Endometrium (tissue), 2 donors: ENCODE measurements around the gene MB.
"Not testable (repeated sequence)": the region's sequence is repeated elsewhere in the genome, so short reads cannot be mapped to it uniquely, and the experiment has no call there.

Experiments
- FAIRE-seq: peaks from 2 replicates; lab custom pipeline; 2012; peaks lifted over from hg19 to GRCh38; lab: Jason Lieb, UNC
- donor health status: control.
- donor health status: control.

The MB gene

GRCh38 chr22:35617137-35617755 is at the start of gene MB:
TSS of gene MB (minus strand) at chr22:35617329. CDS start at chr22:35617257, 72 bp downstream.
- no peak for FAIRE-seq

DNA sequence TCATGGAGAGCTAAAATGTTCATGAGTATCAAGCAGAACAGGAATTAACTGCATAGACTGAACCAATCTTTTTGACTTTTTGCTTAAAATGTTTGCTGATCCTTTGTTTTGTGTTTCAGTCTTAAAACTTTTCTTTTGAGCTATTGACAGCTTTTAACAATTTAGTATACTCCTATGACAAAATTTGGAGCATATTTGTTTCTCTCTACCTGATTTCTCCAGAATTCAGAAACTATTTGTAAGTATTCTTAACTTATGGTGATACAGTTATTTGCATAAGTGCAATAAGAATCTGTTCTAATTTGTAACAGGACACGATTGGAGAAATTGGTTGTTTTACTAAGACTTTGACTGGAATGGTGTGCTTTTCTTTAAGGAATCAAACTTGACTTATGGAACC is 49.6 kb upstream of the MB start:
- FAIRE-seq, result not testable (repeated sequence)

- FAIRE-seq, result no peak
Measured at GRCh38 chr22:35664955-35665587, 47.9 kb upstream of the MB start.

DNA sequence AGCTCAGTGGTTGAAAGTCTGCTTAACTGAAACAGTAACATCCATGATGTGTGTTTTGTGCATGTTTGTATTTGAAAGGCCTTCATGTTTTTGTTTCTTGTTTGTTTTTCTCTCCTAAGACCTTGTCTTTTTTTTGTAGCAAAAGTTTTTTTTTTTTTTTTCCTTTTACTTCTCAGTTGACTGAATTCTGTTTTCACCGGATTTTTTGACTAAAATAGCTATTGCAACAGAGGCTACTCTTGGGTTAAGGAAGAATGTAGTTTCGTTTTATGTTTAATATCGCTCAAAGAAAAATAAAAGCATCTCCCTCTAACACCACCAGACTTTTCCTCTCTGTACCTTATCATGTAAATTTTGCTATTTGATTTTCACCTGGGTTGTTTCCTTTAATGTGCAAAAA is 46.2 kb upstream of the MB start:
- FAIRE-seq, result peak; percentile 74

GRCh38 chr22:35662914-35663313 is 45.8 kb upstream of the MB start:
- no peak for FAIRE-seq

DNA sequence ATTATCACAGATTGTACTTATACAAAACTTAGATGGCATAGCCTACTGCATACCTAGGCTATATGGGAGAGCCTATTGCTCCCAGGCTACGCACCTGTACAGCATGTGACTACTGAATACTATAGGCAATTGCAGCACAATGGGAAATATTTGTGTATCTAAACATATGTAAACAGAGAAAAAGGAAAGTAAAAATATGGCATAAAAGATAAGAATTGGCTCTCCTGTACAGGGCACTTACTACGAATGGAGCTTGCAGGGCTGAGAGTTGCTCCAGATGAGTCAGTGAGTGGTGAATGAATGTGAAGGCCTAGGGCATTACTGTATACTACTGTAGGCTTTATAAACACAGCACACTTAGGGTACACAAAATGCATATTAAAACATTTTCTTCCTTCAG is 44.3 kb upstream of the MB start:
- no peak for FAIRE-seq

DNA sequence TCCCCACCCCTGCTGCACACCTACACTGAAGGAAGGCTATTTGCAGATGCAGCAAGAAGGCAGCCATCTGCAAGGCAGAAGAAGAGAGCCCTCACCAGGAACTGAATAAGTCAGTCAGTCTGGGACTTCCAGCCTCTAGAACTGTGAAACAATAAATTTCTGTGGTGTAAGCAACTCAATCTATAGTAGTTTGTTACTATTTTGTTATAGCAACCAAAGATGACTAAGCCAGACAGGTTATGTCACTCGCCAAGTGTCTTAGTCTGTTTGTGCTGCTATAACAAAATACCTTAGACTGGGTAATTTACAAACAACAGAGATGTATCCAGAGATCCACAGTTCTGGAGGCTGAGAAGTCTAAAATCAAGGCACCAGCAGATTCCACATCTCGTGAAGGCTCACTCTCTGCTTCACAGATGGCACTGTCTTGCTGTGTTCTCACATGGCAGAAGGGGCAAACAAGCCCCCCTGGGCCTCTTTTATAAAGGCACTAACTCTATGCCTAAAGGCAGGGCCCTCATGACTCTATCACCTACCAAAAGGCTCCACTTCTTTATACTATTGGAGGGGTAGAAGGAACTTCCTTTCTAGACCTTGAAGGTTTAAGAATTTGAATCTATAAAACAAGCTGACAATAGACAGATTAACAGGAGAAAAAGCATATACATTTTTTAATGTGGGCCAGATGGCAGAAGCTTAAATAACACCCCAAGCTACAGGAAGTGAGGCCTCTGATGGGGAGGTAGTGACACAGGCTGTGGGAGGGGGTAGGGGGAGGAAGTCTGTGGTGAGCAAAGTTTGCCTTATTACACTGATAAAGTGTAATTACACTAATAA is 43.4 kb upstream of the MB start:
- no peak for FAIRE-seq

GRCh38 chr22:35657571-35658312 is 40.6 kb upstream of the MB start:
- FAIRE-seq, result no peak

GRCh38 chr22:35656284-35656752 is 39.2 kb upstream of the MB start:
- FAIRE-seq, result no peak

DNA sequence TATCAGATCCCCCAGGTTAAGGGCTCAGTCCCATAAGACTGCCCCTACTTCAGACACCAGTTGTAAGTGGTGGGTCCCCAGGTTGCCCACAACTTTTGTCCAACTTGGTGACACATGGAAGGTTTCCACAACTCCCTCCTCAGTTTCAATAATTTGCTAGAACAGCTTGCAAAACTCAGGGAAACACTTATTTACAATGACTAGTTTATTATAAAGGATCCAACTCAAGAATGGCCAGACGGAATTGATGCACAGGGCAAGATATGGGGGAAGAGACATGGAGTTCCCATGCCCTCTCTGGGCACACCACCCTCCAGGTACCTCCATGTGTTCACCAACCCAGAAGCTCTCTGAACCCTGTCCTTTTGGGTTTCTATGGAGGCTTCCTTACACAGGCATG is 36.7 kb upstream of the MB start:
- no peak for FAIRE-seq

DNA sequence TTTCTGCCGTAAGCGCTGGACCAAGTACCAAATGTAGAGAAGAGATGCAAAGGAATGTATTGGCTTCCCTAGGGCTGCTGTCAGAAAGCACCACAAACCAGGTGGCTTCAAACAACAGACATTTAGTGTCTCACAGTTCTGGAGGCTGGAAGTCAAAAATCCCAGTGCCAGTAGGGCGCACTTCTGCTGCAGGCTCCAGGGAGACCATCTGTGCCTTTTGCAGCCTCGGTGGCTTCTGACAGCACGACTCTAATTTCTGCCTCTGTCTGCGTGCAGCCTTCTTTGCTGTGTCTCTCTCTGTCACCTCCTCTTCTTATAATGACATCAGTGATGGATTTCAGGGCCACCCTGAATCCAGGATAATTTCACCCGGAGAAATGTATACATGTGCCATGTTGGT is 34.0 kb upstream of the MB start:
- FAIRE-seq, result no peak

DNA sequence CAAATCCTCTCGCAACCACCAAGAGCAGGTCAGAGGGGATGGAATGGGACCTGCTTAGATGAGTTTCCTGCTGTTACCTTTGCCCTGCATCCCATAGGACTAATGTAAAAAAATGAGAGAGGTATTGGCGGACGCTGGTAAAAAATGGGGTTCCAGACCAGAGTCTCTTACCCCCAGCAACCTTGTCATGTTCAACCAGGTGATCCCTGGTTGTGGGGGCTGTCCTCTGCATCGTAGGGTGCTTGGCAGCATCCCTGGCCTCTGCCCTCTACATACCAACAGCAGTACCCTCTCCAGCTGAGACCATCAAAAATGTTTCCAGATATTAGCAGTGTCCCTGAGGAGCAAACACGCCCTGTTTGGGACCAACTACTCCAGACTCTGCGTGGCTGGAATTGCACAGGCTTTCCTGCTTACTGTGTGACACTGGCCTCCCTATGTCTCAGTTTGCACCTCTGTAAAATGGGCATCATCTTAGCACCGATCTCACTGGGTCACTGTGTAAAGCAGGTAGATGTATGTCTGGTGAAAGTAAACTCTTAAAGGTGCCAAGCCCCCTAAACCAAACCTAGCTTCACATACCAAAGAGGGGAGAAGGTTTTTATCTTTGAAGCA is 32.6 kb upstream of the MB start:
- FAIRE-seq, result no peak

DNA sequence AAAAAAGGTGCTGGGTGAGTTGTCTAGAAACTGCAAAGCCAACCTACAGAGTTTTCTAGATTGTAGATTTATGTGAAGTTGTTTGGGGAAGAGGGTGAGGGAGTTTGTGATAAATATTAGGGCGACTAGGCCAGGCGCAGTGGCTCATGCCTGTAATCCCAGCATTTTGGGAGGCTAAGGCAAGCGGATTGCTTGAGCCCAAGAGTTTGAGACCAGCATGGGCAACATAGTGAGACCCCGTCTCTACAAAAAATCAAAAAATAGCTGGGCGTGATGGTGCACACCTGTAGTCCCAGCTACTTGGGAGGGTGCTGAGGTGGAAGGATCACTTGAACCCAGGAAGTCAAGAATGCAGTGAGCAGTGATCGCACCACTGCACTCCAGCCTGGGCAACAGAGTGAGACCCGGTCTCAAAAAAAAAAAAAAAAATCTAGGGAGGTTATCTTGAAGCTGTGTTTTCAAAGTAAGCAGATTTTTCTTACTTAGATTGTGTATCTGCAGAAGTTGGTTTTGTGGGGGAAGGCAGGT is 32.0 kb upstream of the MB start:
- FAIRE-seq, result no peak

DNA sequence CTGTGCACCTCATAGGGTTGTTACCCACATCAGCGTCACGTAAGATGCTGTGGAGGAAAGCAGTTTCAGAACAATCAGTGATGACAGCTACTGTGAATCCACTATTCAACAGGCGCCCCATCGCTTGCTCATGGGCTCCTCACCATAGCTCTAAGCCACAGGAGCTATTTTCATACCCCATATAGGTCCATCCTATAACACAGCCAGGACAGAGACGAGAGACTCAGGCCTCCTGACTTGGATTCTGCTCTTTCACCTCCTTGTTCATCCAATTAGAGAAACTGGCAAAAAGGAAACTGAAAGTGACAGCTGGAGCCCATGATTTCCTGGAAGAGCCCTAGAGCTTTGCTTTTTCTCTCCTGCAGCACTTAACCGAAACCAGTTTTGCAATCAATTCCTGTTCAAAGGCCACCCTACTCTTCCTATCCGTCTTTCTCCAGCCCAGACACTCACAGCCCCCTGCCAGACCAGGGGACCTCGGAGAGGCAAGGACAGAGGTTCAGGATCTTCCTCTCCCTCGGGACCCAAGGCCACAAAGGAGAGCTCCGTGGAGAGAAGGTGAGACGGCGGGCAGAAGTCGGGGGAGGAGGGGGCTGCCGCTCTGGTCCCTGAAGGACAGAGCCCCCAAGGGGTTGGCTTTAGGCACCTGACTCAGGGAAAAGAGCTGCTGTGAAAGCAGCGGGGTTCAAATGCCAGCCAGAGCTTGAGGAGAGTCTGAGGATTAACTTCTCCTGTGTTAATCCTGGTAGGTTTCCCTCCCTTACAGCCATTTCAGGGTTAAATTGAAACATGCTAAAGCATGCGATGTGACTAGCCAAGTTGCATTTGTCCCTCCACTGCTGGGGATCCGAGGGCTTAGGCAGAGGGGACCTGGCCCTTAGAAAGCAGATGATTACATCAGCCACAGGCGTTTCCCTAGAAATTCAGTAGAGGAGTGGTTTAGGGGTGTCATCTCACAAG is 31.2 kb upstream of the MB start, which contains the start of gene APOL6:
TSS of gene APOL6 (plus strand) at position 381 of the 960 bp plus-strand sequence. CDS start 7,980 bp downstream, outside the sequence.
- no peak for FAIRE-seq

DNA sequence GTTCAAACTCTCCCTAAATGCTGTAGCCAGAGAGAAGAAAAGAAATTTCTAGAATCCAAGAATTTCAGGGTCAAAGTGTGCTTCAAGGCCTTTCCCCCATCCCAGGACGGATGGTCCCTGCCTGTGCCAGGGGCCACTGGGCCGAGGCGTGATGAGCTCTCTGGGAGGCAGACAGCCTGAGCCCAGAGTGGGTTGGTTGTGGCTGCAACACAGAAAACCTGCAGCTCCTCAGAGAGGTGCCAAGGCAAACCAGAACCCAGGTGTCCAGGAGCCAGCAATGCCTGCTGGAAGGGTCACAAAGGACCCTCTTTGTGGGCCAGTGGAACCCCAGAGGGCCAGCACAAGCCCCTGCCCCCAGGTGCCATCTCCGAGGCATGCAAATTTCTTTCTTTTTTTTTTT is 28.5 kb upstream of the MB start:
- FAIRE-seq, result no peak

GRCh38 chr22:35643991-35644390 is 26.9 kb upstream of the MB start:
- no peak for FAIRE-seq

DNA sequence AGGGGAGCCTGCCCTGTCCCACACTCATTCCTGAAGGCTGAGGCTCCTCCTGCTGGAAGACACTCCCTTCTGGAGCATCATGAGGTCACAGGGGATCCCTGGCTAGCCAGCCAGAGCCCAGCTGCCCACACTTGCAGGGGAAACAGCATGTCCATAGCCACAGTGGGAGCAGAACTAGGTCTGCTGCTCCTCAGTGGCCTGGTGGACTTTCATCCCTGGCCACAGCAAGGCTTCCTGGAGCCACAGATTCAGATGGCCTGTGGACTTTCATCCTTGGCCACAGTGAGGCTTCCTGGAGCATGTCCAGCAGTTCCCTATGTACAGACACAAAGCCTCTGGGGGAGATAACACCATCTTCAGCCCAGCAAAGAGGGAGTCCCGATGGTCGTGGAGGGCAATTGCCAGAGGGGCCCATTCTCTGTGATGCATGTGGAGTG is 25.2 kb upstream of the MB start:
- no peak for FAIRE-seq

DNA sequence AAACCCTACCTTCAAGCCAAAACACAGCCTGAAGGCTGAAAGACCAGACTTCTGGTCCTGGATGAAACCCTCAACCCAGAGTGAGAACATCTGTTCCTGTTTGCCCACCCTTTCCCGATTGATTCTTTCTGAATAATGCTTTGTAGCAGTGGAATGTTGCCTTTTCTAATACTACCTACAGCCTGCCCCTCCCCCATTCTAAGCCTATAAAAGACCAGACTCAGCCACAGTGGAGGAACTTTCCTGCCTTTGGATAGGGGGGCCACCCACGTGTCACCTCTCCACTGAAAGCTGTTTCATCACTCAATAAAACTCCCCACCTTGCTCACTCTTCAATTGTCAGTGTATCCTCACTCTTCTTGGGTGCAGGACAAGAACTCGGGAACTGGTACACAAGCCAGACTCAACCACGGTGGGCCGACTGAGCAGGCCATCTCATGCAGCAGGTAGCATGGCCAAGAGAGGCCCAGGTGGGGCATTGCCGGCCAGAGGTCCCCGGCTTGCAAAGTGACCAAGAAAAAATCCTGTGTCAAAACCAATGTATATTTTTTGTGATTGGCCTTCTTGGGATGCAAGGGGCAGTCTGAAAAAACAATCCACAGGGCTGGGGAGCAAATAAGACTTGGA is 24.5 kb upstream of the MB start:
- no peak for FAIRE-seq

DNA sequence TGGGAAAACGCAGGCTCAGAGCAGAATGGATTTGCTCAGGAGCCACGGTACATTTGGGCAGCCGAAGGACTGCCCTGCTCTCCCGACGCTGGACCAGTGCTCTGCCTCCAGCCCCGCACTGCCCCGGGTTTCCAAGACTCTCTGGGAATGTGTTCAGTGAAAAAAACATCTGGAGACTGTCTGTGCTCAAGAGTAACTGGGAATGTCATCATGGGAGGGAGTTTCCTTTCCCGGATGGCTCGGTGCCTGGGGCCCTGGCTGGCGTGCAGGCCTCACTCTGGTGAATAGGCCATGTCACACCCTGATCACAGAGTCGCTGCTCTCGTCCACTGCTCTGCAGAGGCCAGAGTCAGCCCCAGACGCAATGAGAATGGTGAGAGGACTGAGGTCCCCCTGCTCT is 21.3 kb upstream of the MB start:
- peak; percentile 84 for FAIRE-seq

GRCh38 chr22:35638001-35638400 is 20.9 kb upstream of the MB start:
- FAIRE-seq, result no peak
